ENCODE measurements around the gene HAPSTR1. TPM values are rescaled to one million over a fixed set of nuclear protein-coding genes. Genes with fewer than 3 reads are reported as not detected.
"Not testable (repeated sequence)": the region's sequence is repeated elsewhere in the genome, so short reads cannot be mapped to it uniquely, and the experiment has no call there.

The HAPSTR1 gene
- total RNA-seq, result 10 to 100 TPM; 17.1 to 35.5 (median 23.6) TPM
- 10 to 100 TPM in 1 of 2 donors, 1 to 10 TPM in 1; 6.0 to 10.9 TPM for polyA plus RNA-seq

DNA sequence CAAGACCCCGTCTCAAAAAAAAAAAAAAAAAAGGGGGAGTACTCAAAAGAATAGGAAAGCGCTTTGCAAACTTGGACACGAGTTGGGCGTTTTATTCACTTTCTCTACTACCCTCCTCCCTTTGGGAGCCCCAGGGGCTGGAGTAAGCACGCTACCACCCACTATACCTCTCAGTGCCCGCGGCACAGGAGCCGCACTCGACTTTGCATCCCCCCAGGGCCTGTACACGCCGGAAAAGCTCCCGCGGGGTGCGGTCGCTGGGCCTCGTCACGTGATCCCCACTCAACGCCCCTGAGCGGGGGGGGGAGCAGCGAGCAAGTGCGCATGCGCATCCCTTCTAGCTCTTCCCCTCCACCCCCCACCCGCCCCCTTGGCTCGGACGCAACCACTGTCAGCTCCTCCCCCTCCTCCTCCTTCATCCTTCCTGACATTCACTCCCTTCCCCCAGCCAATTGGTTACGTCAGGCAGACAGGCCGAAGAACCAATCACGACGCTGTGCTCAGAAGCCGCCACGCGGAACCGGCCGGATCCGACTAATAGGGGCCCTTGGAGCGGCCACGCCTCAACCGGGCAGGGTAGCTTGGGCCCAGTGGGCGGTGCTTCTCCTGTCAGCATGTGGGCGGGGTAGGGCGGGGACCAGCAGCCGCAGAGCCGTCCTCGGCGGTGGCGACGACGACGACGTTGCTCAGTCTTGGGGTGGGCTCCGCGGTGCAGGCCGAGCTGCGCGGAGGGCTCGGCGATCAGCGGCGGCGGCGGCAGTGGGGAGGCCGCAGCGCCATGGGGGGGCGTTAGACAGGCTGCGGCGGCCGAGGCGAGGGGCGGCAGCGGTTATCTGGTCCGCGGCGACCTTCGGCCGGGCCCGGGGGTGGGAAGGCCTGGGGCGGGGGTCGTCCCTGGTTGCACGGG is at the start of gene HAPSTR1:
TSS of gene HAPSTR1 (plus strand) at position 685 of the 907 bp plus-strand sequence. CDS start 401 bp downstream, outside the sequence.
- 1% methylated on average over 61 to 79 of the region's 79 CpGs for WGBS, 2 donors
- no peak for FAIRE-seq
- Histone ChIP-seq H3K27me3 (no peaks in the 10 kb centered on the region), H3K9me3 (no peaks in the 10 kb centered on the region), H3K36me3 (no peaks in the 10 kb centered on the region), H3K4me3 (peak within 1 kb of the TSS; percentile 60 to 97 (median 86)), H3K27ac (peak within 1 kb of the TSS; percentile 95 to 98 (median 96)), H3K4me1 (peaks cover 13 to 28% (median 24%) of the 10 kb centered on the region in 3 donors)
- TF ChIP-seq CTCF (IDR thresholded peaks at IDR 0.05), result no peak
- intact Hi-C loops (cut with DNase I), result no loop called here
- peak; percentile 87 to 93 (median 88) for ATAC-seq
- DNase-seq, result peak; percentile 100

- WGBS, 2 donors, result 73 to 75% methylated on average over 5 of the region's 5 CpGs
- no peak for TF ChIP-seq CTCF (IDR thresholded peaks at IDR 0.05)
- Histone ChIP-seq H3K9me3 (no peaks in the 10 kb centered on the region), H3K4me3 (no peak overlapping the region), H3K27me3 (no peaks in the 10 kb centered on the region), H3K36me3 (no peaks in the 10 kb centered on the region), H3K27ac (no peak overlapping the region), H3K4me1 (peaks cover 0 to 3% (median 0%) of the 10 kb centered on the region in 3 donors)
- intact Hi-C loops (cut with DNase I), result no loop called here
- DNase-seq (no peak), FAIRE-seq (no peak), ATAC-seq (no peak)
These were observed 48.9 kb upstream of the HAPSTR1 start for GRCh38 chr16:9042533-9042932.

DNA sequence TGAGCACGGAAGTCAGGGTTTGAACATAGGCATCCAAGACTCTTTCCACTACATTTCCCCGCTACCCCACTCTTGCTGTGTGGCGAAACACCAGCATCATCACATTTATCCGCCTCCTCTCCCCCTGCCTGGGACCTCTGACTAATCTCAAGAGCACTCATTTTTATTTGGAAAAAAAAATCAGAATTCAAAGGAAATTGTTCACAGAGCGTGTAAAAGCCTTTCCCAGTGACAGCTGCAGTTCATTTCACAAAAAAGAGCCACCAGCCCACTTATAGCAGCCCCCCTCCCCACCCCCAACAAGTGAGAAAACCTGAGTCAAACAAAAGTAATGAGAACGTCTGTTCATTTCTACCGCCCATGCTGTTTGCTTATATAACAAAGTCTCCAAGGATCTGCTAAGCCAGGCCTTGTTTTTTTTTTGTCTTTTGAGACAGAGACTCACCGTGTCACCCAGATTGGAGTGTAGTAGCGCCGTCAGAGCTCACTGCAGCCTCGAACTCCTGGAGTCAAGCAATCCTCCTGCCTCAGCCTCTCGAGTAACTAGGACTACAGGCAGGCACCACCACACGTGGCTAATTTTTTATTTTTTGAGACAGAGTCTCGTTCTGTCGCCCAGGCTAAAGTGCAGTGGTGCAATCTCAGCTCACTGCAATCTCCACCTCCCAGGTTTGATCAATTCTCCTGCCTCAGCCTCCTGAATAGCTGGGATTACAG is 48.3 kb upstream of the HAPSTR1 start:
- DNase-seq (no peak), ATAC-seq (no peak), FAIRE-seq (no peak)
- 75 to 81% methylated on average over 15 of the region's 15 CpGs for WGBS, 2 donors
- no peaks in the 10 kb centered on the region for H3K27me3 ChIP-seq
- no peak overlapping the region for H3K27ac ChIP-seq
- H3K9me3 ChIP-seq, result no peaks in the 10 kb centered on the region
- intact Hi-C loops (cut with DNase I), result no loop called here
- peaks cover 0 to 3% (median 0%) of the 10 kb centered on the region in 3 donors for H3K4me1 ChIP-seq
- no peak for TF ChIP-seq CTCF (IDR thresholded peaks at IDR 0.05)
- H3K4me3 ChIP-seq, result no peak overlapping the region
- no peaks in the 10 kb centered on the region for H3K36me3 ChIP-seq

DNA sequence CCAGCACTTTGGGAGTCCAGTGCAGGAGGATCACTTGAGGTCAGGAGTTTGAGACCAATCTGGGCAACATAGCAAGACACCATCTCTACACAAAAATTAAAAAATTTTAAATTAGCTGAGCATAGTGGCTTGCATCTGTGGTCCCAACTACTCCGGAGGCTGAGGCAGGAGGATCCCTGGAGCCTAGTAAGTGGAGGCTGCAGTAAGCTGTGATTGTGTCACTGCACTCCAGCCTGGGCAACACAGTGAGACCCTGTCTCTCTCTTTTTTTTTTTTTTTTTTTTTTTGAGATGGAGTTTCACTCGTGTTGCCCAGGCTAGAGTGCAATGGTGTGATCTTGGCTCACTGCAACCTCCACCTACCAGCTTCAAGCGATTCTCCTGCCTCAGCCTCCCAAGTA is 45.9 kb upstream of the HAPSTR1 start:
- intact Hi-C loops (cut with DNase I); ATAC-seq; H3K9me3 ChIP-seq; FAIRE-seq; H3K27me3 ChIP-seq; H3K27ac ChIP-seq; DNase-seq; H3K4me1 ChIP-seq; H3K4me3 ChIP-seq; H3K36me3 ChIP-seq: not testable (repeated sequence)
- 59 to 72% methylated on average over 3 of the region's 3 CpGs for WGBS, 2 donors

DNA sequence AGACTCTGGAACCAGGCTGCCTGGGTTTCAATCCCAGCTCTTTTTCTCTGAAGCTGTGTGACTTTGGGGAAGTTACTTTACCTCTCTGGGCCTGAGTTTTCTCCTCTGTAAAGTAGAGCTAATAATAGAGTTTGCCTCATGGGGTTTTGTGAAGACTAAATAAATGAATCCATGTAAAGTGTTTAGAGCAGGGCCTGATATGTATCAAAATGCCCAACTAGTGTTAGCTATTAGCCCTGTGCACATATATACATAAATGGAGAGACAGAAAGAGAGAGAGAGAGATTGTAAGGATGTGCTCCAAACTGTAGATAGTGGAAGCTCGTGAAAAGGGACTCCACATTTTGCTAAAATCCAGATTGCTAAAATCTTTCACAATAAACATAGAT is 44.8 kb upstream of the HAPSTR1 start:
- no peak for DNase-seq
- peaks cover 0 to 3% (median 0%) of the 10 kb centered on the region in 3 donors for H3K4me1 ChIP-seq
- WGBS, 2 donors, result 90 to 97% methylated on average over 1 of the region's 1 CpG
- H3K4me3 ChIP-seq, result no peak overlapping the region
- H3K27ac ChIP-seq, result no peak overlapping the region
- no peak for TF ChIP-seq CTCF (IDR thresholded peaks at IDR 0.05)
- no peaks in the 10 kb centered on the region for H3K9me3 ChIP-seq
- intact Hi-C loops (cut with DNase I), result no loop called here
- FAIRE-seq, result no peak
- H3K36me3 ChIP-seq, result no peaks in the 10 kb centered on the region
- H3K27me3 ChIP-seq, result no peaks in the 10 kb centered on the region
- ATAC-seq, result no peak

All from pancreas (tissue), 10 donors.